ENCODE measurements around the gene F2R. TPM values are rescaled to one million over a fixed set of nuclear protein-coding genes. Genes with fewer than 3 reads are reported as not detected.

F2R gene
- total and polyA plus RNA-seq, 10 of the 15 experiments (the other 5 are each of a cell fraction or from before 2014, with no cell fraction given) = 1.8 to 75.4 (median 8.0) TPM

DNA sequence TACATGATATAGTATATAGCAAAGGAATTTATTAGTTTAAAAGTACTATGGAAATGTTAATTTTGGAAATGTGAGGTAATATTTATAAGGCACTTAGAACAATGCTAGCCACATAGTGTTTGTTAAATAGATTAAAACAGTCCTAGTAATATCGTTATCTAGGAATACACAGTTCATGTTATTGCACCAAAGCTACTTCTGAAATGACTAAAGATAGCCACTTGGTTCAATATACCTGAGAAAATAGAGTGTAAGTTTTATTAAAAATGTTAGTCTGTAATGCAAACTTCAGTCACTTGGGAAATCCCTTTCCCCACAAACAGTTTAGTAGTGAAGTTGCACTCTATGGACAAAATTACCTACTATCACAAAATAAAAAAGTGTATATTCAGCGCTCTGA lies 15.4 kb upstream of the F2R start:
- Histone ChIP-seq H3K9me3 (replicated peaks; ENCODE audit: control insufficient read depth, insufficient read depth, low read length) (no peaks in the 10 kb centered on the region; the same call in 2 of the 3 replicates), H3K36me3 (ENCODE audit: control insufficient read depth in 2 of 2, insufficient read depth in 2 of 2, low read length in 1 of 2) (peaks cover 0 to 5% of the 10 kb centered on the region in 2 experiments; a peak in 2 of 4 replicates), H2AFZ (ENCODE audit: control insufficient read depth, low read depth, low read length) (no peak overlapping the region), H3K4me3 (no peak overlapping the region), H3K4me2 (ENCODE audit: control insufficient read depth, insufficient read depth) (no peak overlapping the region), H3K27me3 (replicated peaks in 1 of 2; ENCODE audit: control insufficient read depth in 2 of 2, insufficient read depth in 2 of 2, low read length in 1 of 2) (no peaks in the 10 kb centered on the region), H3K27ac (ENCODE audit: control insufficient read depth, insufficient read depth) (no peak overlapping the region), H4K20me1 (ENCODE audit: control insufficient read depth, insufficient read depth) (no peaks in the 10 kb centered on the region), H3K9ac (ENCODE audit: control insufficient read depth, insufficient read depth, low read length) (no peak overlapping the region), H3K79me2 (ENCODE audit: control insufficient read depth, insufficient read depth, low read length) (no peaks in the 10 kb centered on the region), H3K4me1 (ENCODE audit: control insufficient read depth, insufficient read depth, low read length) (no peaks in the 10 kb centered on the region)
- POLR2A ChIA-PET = no interaction called here
- ATAC-seq (no peak), DNase-seq (ENCODE audit: low read depth, low spot score) (no peak), FAIRE-seq (no peak)
- SMC1A ChIA-PET (ENCODE audit: uncharacterized antibody, unreplicated experiment) = interaction anchor here (0.7 to 1.6 kb wide), 3 partner anchors 8 to 80 kb away, joined by 3 read pairs; no protein-coding TSS in a partner anchor
- BruUV-seq (replicated peaks) = no TSS peak
- intact Hi-C loops (cut with micrococcal nuclease; ENCODE audit: unreplicated experiment) (no loop called here), in situ Hi-C loops (cut with MboI) (no loop called here)
- 52% methylated on average over 2 of the region's 2 CpGs for WGBS (ENCODE audit: insufficient coverage, insufficient replicate concordance, low lambda C conversion rate, missing lambda C conversion rate)
- TF ChIP-seq BHLHE40 (IDR thresholded peaks at IDR 0.05; ENCODE audit: borderline replicate concordance in 1 of 2, low read depth in 2 of 2, low read length in 1 of 2) (no peak), NFIC (IDR thresholded peaks at IDR 0.05; ENCODE audit: low read depth, low read length) (peak; percentile 66), FOXM1 (IDR thresholded peaks at IDR 0.05; ENCODE audit: low read depth, low read length) (0 out of 2 replicates have a peak, but pooled peaks have one; percentile 31), MTA3 (IDR thresholded peaks at IDR 0.05; ENCODE audit: borderline replicate concordance, low read length) (no peak), IKZF2 (IDR thresholded peaks at IDR 0.05) (no peak), BACH1 (IDR thresholded peaks at IDR 0.05; ENCODE audit: borderline replicate concordance) (no peak), POLR2A (IDR thresholded peaks at IDR 0.05; ENCODE audit: low read depth, low read length) (no peak), STAT1 (conservative IDR thresholded peaks at IDR 0.05) (no peak), JUNB (IDR thresholded peaks at IDR 0.05) (peak; percentile 82), RUNX3 (IDR thresholded peaks at IDR 0.05; ENCODE audit: low read length) (peak; percentile 46; the same call in 1 of the 2 replicates)
- TF ChIP-seq, protein P1, sequence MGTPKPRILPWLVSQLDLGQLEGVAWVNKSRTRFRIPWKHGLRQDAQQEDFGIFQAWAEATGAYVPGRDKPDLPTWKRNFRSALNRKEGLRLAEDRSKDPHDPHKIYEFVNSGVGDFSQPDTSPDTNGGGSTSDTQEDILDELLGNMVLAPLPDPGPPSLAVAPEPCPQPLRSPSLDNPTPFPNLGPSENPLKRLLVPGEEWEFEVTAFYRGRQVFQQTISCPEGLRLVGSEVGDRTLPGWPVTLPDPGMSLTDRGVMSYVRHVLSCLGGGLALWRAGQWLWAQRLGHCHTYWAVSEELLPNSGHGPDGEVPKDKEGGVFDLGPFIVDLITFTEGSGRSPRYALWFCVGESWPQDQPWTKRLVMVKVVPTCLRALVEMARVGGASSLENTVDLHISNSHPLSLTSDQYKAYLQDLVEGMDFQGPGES (IDR thresholded peaks at IDR 0.05) = no peak
- RAD21 ChIA-PET (ENCODE audit: unreplicated experiment) = interaction anchor here (0.8 to 1.4 kb wide), 2 partner anchors 15 to 74 kb away, joined by 3 read pairs; no protein-coding TSS in a partner anchor
- CTCF ChIA-PET = no interaction called here
